GM13977 (cell line): ENCODE results near the gene ADCY2.

Experiments
- DNase-seq: peaks from one replicate; pipeline ENCODE4 v3.0.0; 2012; ENCODE audit warnings: low spot score
- CTCF ChIP-seq: IDR thresholded peaks from 2 replicates; pipeline ENCODE4 v1.5.1; 2012; ENCODE audit warnings: mild to moderate bottlenecking, control low read depth; ENCODE audit not compliant: insufficient read depth; ENCODE audit errors: extremely low read depth, missing control alignments
- in situ Hi-C: fragments of 300-500 bp; cut with MboI; formaldehyde crosslinking; loops from one replicate; pipeline ENCODE4 v1.12.0; 2022; ENCODE audit warnings: low sequenced_read_pairs, low pct_unique_long_range_greater_than_20kb, mixed read lengths, inconsistent platforms; ENCODE audit not compliant: unreplicated experiment

Gene ADCY2

DNA sequence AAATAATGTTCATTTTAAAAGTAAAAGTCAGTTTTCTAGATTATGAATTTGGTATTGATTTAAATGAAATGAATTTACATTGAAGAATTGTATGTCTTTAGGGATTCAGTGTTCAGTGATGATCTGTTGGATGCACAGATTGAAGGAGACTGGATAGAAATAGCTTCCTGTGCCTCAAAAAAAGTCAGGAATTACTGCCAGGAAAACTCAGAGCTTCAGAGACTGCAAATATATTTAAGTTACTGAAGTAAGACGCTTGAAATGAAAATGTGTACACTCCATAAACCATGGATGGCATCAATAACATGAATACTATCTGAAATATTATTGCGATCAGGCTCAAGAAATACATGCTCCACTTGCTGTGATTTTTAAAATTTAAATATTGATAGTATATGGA is 60.3 kb downstream of the ADCY2 start:
- in situ Hi-C loops: no loop called here
- no peak for TF ChIP-seq CTCF
- no peak for DNase-seq

DNA sequence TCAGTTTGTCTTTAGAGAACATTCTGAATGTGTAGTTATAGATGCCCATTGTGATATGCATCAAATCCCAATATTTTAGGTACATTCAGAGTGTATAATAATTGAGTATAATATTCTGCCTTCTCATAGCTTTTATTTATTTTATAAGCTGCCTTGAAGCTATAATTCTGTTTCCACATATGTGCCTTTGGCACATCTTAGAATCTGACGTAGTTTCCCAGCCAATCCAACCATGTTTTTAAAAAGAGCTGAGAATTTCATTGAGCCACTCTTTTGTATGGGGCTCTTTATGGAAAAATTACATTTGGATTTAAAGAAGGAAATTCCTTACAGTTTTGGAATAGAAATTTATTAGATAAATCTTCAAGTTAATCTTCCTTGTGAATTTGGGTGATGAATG is 65.4 kb downstream of the ADCY2 start:
- no peak for DNase-seq
- in situ Hi-C loops: no loop called here
- TF ChIP-seq CTCF: no peak

GRCh38 chr5:7462758-7463157 is 66.8 kb downstream of the ADCY2 start:
- no peak for TF ChIP-seq CTCF
- DNase-seq: no peak
- in situ Hi-C loops: no loop called here

DNA sequence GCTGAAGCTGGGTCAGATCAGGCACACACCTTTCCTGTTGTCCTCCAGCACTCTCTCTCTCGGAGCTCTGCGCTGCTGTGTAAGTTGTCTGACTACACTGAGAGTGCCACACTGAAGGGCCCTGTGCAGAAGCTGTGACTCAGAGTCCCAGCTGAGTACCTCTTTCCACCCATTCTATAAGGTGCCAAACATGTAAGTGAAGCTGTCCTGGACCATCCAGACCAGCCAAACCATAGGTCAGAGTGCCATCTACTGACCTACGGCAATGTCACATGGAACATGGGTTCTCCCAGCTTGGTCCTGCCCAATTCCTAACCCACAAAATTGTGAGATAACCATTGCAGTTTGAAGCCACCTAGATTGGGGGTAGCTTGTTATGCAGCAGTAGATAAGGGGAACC is 68.2 kb downstream of the ADCY2 start:
- no peak for TF ChIP-seq CTCF
- no peak for DNase-seq
- in situ Hi-C loops: no loop called here

- DNase-seq: no peak
- TF ChIP-seq CTCF: no peak
- in situ Hi-C loops: no loop called here
Measured at GRCh38 chr5:7467179-7467578, 71.2 kb downstream of the ADCY2 start.

DNA sequence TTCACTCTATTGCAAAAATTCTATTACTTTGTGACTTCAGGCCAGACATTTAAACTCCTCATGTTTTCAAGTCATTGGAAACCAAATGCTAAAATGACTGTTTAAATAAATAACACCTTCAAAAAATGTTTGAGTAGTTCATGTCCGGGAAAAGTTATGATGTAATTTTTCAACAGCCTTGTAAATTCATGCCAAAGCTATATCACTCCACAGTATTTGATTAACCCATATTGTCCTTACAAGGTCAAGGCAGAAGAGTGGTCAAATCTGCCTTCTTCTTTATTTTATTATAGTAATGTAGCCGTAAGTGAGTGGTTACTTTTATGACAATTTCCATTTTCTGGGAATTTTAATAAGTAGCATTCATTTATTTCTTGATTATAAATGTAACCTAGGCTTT is 72.8 kb downstream of the ADCY2 start:
- in situ Hi-C loops: no loop called here
- DNase-seq: no peak
- no peak for TF ChIP-seq CTCF

DNA sequence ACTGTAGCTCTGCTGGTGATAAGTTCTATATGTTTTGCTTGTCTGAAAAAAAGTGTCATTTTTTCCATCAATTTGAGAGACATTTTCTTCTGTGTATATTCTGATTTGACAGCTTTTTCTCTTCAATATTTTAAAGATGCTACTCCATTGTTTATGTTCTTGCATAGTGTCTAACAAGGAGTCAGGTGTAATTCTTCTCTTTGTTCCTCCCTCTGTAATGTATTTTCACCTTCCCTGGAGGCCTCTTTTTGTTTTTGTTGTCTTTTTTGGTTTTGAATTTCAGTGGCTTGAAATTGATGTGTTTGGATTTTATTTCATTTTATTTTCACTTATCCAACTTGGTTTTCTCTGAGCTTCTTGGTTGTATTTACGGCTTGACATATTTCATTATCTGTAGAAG is 75.8 kb downstream of the ADCY2 start:
- DNase-seq: no peak

More for the DNA sequence above, 75.8 kb downstream of the ADCY2 start:
- TF ChIP-seq CTCF: no peak
- in situ Hi-C loops: no loop called here
